Hepatocyte (in vitro differentiated cells): Measurements from ENCODE around the gene EXOC4. TPM values are rescaled to one million over a fixed set of nuclear protein-coding genes. Genes with fewer than 3 reads are reported as not detected.

Experiments used
- DNase-seq: peaks from one replicate; pipeline ENCODE4 v3.0.0-alpha.2; 2016; ENCODE audit warnings: low spot score
- H2AFZ ChIP-seq: fragments of 200-600 bp; sonication (generic); 2 replicates; pipeline ENCODE4 v1.6.0; 2016; ENCODE audit warnings: antibody characterized with exemption, mild to moderate bottlenecking
- H3K27ac ChIP-seq: fragments of 200-600 bp; sonication (generic); 2 replicates; pipeline ENCODE4 v1.5.1; 2016; ENCODE audit warnings: mild to moderate bottlenecking
- H3K27me3 ChIP-seq: fragments of 200-600 bp; sonication (generic); 2 replicates; pipeline ENCODE4 v1.6.1; 2016
- H3K36me3 ChIP-seq: fragments of 200-600 bp; sonication (generic); replicated peaks from 2 replicates; pipeline ENCODE4 v1.5.1; 2016; ENCODE audit warnings: low read depth; ENCODE audit not compliant: insufficient read depth
- H3K4me1 ChIP-seq: fragments of 200-600 bp; sonication (generic); 2 replicates; pipeline ENCODE4 v1.5.1; 2016; ENCODE audit warnings: mild to moderate bottlenecking, moderate library complexity; ENCODE audit not compliant: insufficient read depth
- H3K4me2 ChIP-seq: fragments of 200-600 bp; sonication (generic); 2 replicates; pipeline ENCODE4 v1.6.0; 2016
- H3K4me3 ChIP-seq: fragments of 200-600 bp; sonication (generic); 2 replicates; pipeline ENCODE4 v1.5.1; 2016; ENCODE audit warnings: mild to moderate bottlenecking
- H3K79me2 ChIP-seq: fragments of 200-600 bp; sonication (generic); 2 replicates; pipeline ENCODE4 v1.6.0; 2017; ENCODE audit warnings: mild to moderate bottlenecking
- H3K9me2 ChIP-seq: fragments of 200-600 bp; sonication (generic); replicated peaks from 2 replicates; pipeline ENCODE4 v1.6.0; 2017; ENCODE audit warnings: mild to moderate bottlenecking; ENCODE audit not compliant: insufficient read depth
- H3K9me3 ChIP-seq: fragments of 200-600 bp; sonication (generic); 2 replicates; pipeline ENCODE4 v1.5.1; 2016; ENCODE audit warnings: low read depth, mild to moderate bottlenecking
- H4K20me1 ChIP-seq: fragments of 200-600 bp; sonication (generic); 2 replicates; pipeline ENCODE4 v1.6.0; 2016; ENCODE audit warnings: mild to moderate bottlenecking; ENCODE audit not compliant: insufficient read depth, poor library complexity, severe bottlenecking
- EZH2 ChIP-seq: fragments of 200-600 bp; sonication (generic); IDR thresholded peaks from 2 replicates; pipeline ENCODE4 v1.6.1; 2016; ENCODE audit warnings: antibody characterized with exemption, mild to moderate bottlenecking, borderline replicate concordance
- EZH2phosphoT487 ChIP-seq: fragments of 200-600 bp; sonication (generic); IDR thresholded peaks from one replicate; pipeline ENCODE4 v1.6.1; 2018; ENCODE audit warnings: antibody characterized with exemption, mild to moderate bottlenecking, low read depth, moderate library complexity; ENCODE audit not compliant: unreplicated experiment, severe bottlenecking
- WGBS: methylation state at CpG from one replicate; pipeline ENCODE4 v1.1.6; 2016; ENCODE audit warnings: low lambda C conversion rate; ENCODE audit errors: missing lambda C conversion rate; 5-methylcytosine and 5-hydroxymethylcytosine counted together
- polyA plus RNA-seq: library from polyadenylated mRNA; unstranded; fragments of >200 nt; fragmentation: Nextera tagmentation; extraction: Ambion mirVana; gene quantifications from 2 replicates; pipeline ENCODE4 v1.2.1, GENCODE V29; 2016
- total RNA-seq: library from RNA; depleted of rRNA; stranded (reverse); fragments of >200 nt; gene quantifications from 2 replicates; pipeline ENCODE4 v1.2.3, GENCODE V29; 2014
- TF ChIP-seq, protein P1 (sequence below): fragments of 200-600 bp; sonication (generic); IDR thresholded peaks from 2 replicates; pipeline ENCODE4 v1.5.1; 2016; ENCODE audit warnings: antibody characterized with exemption, mild to moderate bottlenecking; ENCODE audit not compliant: poor library complexity

Gene EXOC4
- total and polyA plus RNA-seq, 2 experiments from 2014 or later: 34.8 to 56.1 TPM

GRCh38 chr7:133314084-133314483 lies 61.2 kb downstream of the EXOC4 start:
- H3K4me2 ChIP-seq: no peak overlapping the region
- WGBS: 94% methylated on average over 1 of the region's 1 CpG
- H2AFZ ChIP-seq: no peak overlapping the region

GRCh38 chr7:133315332-133316040 lies 62.6 kb downstream of the EXOC4 start:
- 84% methylated on average over 6 of the region's 6 CpGs for WGBS

More at GRCh38 chr7:133314084-133314483, 61.2 kb downstream of the EXOC4 start:
- Histone ChIP-seq H3K4me1 (no peaks in the 10 kb centered on the region), H3K79me2 (no peaks in the 10 kb centered on the region), H3K27me3 (no peaks in the 10 kb centered on the region), H3K4me3 (no peak overlapping the region), H3K9me3 (no peaks in the 10 kb centered on the region), H3K36me3 (no peaks in the 10 kb centered on the region), H3K9me2 (no peaks in the 10 kb centered on the region), H3K27ac (no peak overlapping the region), H4K20me1 (no peaks in the 10 kb centered on the region)
- no peak for TF ChIP-seq EZH2phosphoT487
- TF ChIP-seq, protein P1, sequence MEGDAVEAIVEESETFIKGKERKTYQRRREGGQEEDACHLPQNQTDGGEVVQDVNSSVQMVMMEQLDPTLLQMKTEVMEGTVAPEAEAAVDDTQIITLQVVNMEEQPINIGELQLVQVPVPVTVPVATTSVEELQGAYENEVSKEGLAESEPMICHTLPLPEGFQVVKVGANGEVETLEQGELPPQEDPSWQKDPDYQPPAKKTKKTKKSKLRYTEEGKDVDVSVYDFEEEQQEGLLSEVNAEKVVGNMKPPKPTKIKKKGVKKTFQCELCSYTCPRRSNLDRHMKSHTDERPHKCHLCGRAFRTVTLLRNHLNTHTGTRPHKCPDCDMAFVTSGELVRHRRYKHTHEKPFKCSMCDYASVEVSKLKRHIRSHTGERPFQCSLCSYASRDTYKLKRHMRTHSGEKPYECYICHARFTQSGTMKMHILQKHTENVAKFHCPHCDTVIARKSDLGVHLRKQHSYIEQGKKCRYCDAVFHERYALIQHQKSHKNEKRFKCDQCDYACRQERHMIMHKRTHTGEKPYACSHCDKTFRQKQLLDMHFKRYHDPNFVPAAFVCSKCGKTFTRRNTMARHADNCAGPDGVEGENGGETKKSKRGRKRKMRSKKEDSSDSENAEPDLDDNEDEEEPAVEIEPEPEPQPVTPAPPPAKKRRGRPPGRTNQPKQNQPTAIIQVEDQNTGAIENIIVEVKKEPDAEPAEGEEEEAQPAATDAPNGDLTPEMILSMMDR: no peak
- TF ChIP-seq EZH2: no peak
- no peak for DNase-seq

DNA sequence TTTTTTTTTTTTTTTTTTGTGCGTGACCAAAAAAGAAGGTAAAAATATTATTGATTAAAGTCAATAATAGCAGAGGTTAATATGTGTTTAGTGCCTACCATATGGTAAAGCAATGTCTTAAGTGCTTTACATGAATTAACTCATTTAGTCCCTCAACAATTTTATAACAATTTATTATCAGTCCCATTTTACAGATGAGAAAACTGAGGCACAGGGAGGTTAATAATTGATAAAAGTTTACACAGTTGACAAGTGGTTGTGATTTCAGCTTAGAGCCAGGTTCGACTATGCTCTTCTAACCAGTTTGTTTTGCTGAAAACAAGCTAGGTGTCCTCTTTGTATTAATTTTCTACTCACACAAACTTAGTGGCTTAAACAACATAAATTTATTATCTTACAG lies 67.0 kb downstream of the EXOC4 start:
- 95% methylated on average over 2 of the region's 2 CpGs for WGBS
- H3K4me3 ChIP-seq: no peak overlapping the region
- no peak overlapping the region for H3K4me2 ChIP-seq
- no peaks in the 10 kb centered on the region for H3K36me3 ChIP-seq
- H3K79me2 ChIP-seq: peaks cover 3% of the 10 kb centered on the region
- peaks cover 7% of the 10 kb centered on the region for H3K9me3 ChIP-seq
- TF ChIP-seq EZH2 (no peak), EZH2phosphoT487 (no peak)
- TF ChIP-seq, protein P1: no peak
- DNase-seq: no peak
- no peaks in the 10 kb centered on the region for H3K9me2 ChIP-seq
- no peak overlapping the region for H2AFZ ChIP-seq
- H3K27ac ChIP-seq: no peak overlapping the region
- no peaks in the 10 kb centered on the region for H4K20me1 ChIP-seq
- no peaks in the 10 kb centered on the region for H3K4me1 ChIP-seq
- H3K27me3 ChIP-seq: no peaks in the 10 kb centered on the region

More at GRCh38 chr7:133315332-133316040, 62.6 kb downstream of the EXOC4 start:
- H3K79me2 ChIP-seq: peaks cover 3% of the 10 kb centered on the region
- H2AFZ ChIP-seq: no peak overlapping the region
- H3K4me2 ChIP-seq: no peak overlapping the region
- H3K9me2 ChIP-seq: no peaks in the 10 kb centered on the region
- no peaks in the 10 kb centered on the region for H3K4me1 ChIP-seq
- no peak overlapping the region for H3K27ac ChIP-seq
- H3K27me3 ChIP-seq: no peaks in the 10 kb centered on the region
- H4K20me1 ChIP-seq: no peaks in the 10 kb centered on the region
- H3K9me3 ChIP-seq: no peaks in the 10 kb centered on the region
- DNase-seq: no peak
- H3K4me3 ChIP-seq: no peak overlapping the region
- H3K36me3 ChIP-seq: no peaks in the 10 kb centered on the region
- TF ChIP-seq EZH2phosphoT487 (no peak), EZH2 (no peak)
- TF ChIP-seq, protein P1: no peak
